Smooth muscle cell (in vitro differentiated cells): ENCODE results near the gene ACTR1A. TPM values are rescaled to one million over a fixed set of nuclear protein-coding genes. Genes with fewer than 3 reads are reported as not detected.

Experiments
- DNase-seq: peaks from one replicate; lab custom pipeline; 2025; ENCODE audit not compliant: unreplicated experiment; lab: John Stamatoyannopoulos, UW
- H2AFZ ChIP-seq: fragments of 200-600 bp; sonication (generic); 2 replicates; pipeline ENCODE4 v1.6.0; 2016; ENCODE audit warnings: antibody characterized with exemption, low read depth, mild to moderate bottlenecking
- H3F3A ChIP-seq: fragments of 200-600 bp; sonication (generic); 2 replicates; pipeline ENCODE4 v1.6.0; 2017; ENCODE audit warnings: antibody characterized with exemption, low read depth
- H3K27ac ChIP-seq: fragments of 200-600 bp; sonication (generic); 2 replicates; pipeline ENCODE4 v1.5.1; 2016; ENCODE audit warnings: low read depth, mild to moderate bottlenecking
- H3K27me3 ChIP-seq: fragments of 200-600 bp; sonication (generic); 2 replicates; pipeline ENCODE4 v1.6.1; 2016; ENCODE audit warnings: low read depth, mild to moderate bottlenecking
- H3K36me3 ChIP-seq: fragments of 200-600 bp; sonication (generic); 2 replicates; pipeline ENCODE4 v1.5.1; 2016; ENCODE audit warnings: low read depth
- H3K4me1 ChIP-seq: fragments of 200-600 bp; sonication (generic); 2 replicates; pipeline ENCODE4 v1.5.1; 2016; ENCODE audit warnings: low read depth
- H3K4me2 ChIP-seq: fragments of 200-600 bp; sonication (generic); 2 replicates; pipeline ENCODE4 v1.6.0; 2016; ENCODE audit warnings: mild to moderate bottlenecking
- H3K4me3 ChIP-seq: fragments of 200-600 bp; sonication (generic); 2 replicates; pipeline ENCODE4 v1.5.1; 2016; ENCODE audit warnings: mild to moderate bottlenecking
- H3K79me2 ChIP-seq: fragments of 200-600 bp; sonication (generic); 2 replicates; pipeline ENCODE4 v1.6.0; 2016; ENCODE audit warnings: low read depth, mild to moderate bottlenecking
- H3K9ac ChIP-seq: fragments of 200-600 bp; sonication (generic); 2 replicates; pipeline ENCODE4 v1.6.0; 2016; ENCODE audit warnings: low read depth
- H3K9me3 ChIP-seq: fragments of 200-600 bp; sonication (generic); replicated peaks from 2 replicates; pipeline ENCODE4 v1.5.1; 2016; ENCODE audit warnings: low read depth
- H4K20me1 ChIP-seq: fragments of 200-600 bp; sonication (generic); 2 replicates; pipeline ENCODE4 v1.6.0; 2016; ENCODE audit warnings: low read depth
- CTCF ChIP-seq: fragments of 200-600 bp; sonication (generic); IDR thresholded peaks from 2 replicates; pipeline ENCODE4 v1.5.1; 2017; ENCODE audit warnings: borderline replicate concordance, mild to moderate bottlenecking, antibody characterized with exemption; ENCODE audit not compliant: insufficient read depth, poor library complexity, severe bottlenecking
- WGBS: methylation state at CpG from one replicate; pipeline ENCODE4 v1.1.7; 2016; ENCODE audit warnings: low lambda C conversion rate; 5-methylcytosine and 5-hydroxymethylcytosine counted together
- polyA plus RNA-seq: library from polyadenylated mRNA; unstranded; fragments of >200 nt; fragmentation: Nextera tagmentation; extraction: Ambion mirVana; gene quantifications from 2 replicates; pipeline ENCODE4 v1.2.1, GENCODE V29; 2016
- total RNA-seq: library from RNA; depleted of rRNA; stranded (reverse); fragments of >200 nt; gene quantifications from 2 replicates; pipeline ENCODE4 v1.2.3, GENCODE V29; 2014

Gene ACTR1A
- total and polyA plus RNA-seq, 2 experiments from 2014 or later: 144 to 149 TPM

- no peaks in the 10 kb centered on the region for H3K36me3 ChIP-seq
- 74% methylated on average over 12 of the region's 12 CpGs for WGBS
- H3K9ac ChIP-seq: no peak overlapping the region
- H3K4me1 ChIP-seq: peaks cover 5% of the 10 kb centered on the region
- no peak overlapping the region for H2AFZ ChIP-seq
- H3K79me2 ChIP-seq: peaks cover 34% of the 10 kb centered on the region
- H3K27ac ChIP-seq: peak overlapping the region; percentile 15
- no peak for DNase-seq
- no peaks in the 10 kb centered on the region for H3F3A ChIP-seq
- no peaks in the 10 kb centered on the region for H3K27me3 ChIP-seq
- TF ChIP-seq CTCF: no peak
- H4K20me1 ChIP-seq: peaks cover 73% of the 10 kb centered on the region
- no peaks in the 10 kb centered on the region for H3K9me3 ChIP-seq
- H3K4me3 ChIP-seq: no peak overlapping the region
- H3K4me2 ChIP-seq: no peak overlapping the region
These were observed 44.3 kb upstream of the ACTR1A start for GRCh38 chr10:102546606-102547320.

- no peaks in the 10 kb centered on the region for H3K27me3 ChIP-seq
- no peaks in the 10 kb centered on the region for H3K9me3 ChIP-seq
- H3K4me1 ChIP-seq: peaks cover 5% of the 10 kb centered on the region
- H3K79me2 ChIP-seq: peaks cover 35% of the 10 kb centered on the region
- no peak for DNase-seq
- H3K36me3 ChIP-seq: no peaks in the 10 kb centered on the region
- no peak overlapping the region for H2AFZ ChIP-seq
- 91% methylated on average over 2 of the region's 2 CpGs for WGBS
- H4K20me1 ChIP-seq: peaks cover 73% of the 10 kb centered on the region
- TF ChIP-seq CTCF: no peak
- peak overlapping the region; percentile 15 for H3K27ac ChIP-seq
- no peaks in the 10 kb centered on the region for H3F3A ChIP-seq
- H3K9ac ChIP-seq: no peak overlapping the region
- no peak overlapping the region for H3K4me3 ChIP-seq
- no peak overlapping the region for H3K4me2 ChIP-seq
These were observed 43.5 kb upstream of the ACTR1A start for GRCh38 chr10:102545997-102546396.

- Histone ChIP-seq H3K4me1 (peaks cover 5% of the 10 kb centered on the region), H3K36me3 (no peaks in the 10 kb centered on the region), H3K4me2 (no peak overlapping the region), H3K4me3 (no peak overlapping the region), H3K9ac (no peak overlapping the region), H3K27ac (no peak overlapping the region), H3F3A (no peaks in the 10 kb centered on the region), H4K20me1 (peaks cover 73% of the 10 kb centered on the region), H3K9me3 (no peaks in the 10 kb centered on the region), H2AFZ (no peak overlapping the region), H3K79me2 (peaks cover 40% of the 10 kb centered on the region), H3K27me3 (no peaks in the 10 kb centered on the region)
- 94% methylated on average over 7 of the region's 7 CpGs for WGBS
- no peak for TF ChIP-seq CTCF
- DNase-seq: no peak
These were observed 42.9 kb upstream of the ACTR1A start for GRCh38 chr10:102545265-102545871.
